Stimulated activated CD8-positive, alpha-beta memory T cell treated with anti-CD3 and anti-CD28 coated beads, Interleukin-4, amount 100 ng/mL, for 24 hours (primary cell): ENCODE results near the gene NFS1.
A peak's percentile ranks its signal among the peaks of the same experiment; 100 is the strongest.

ENCODE experiments used
- DNase-seq: peaks from one replicate; pipeline ENCODE4 v3.0.0-alpha.2; 2020; ENCODE audit warnings: low read depth

Gene NFS1

DNA sequence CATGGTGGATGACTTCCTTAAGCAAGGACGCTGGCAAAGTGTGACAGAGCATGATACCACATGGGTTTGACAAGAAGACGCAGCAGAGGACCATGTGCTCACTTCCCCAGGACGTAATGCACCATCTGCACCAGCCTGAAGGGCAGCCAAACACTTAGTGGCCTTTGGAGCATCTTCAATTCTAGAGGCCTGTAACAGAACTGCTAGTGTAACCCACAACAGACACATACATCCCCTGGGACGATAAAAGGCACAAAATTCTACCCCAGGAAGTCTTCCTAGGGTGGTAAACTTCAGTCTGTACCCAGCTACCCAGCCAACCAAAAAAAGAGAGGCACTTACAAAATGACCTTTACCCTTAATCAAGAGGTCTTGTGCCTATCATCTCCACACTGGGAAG is 25.3 kb downstream of the NFS1 start:
- no peak for DNase-seq

DNA sequence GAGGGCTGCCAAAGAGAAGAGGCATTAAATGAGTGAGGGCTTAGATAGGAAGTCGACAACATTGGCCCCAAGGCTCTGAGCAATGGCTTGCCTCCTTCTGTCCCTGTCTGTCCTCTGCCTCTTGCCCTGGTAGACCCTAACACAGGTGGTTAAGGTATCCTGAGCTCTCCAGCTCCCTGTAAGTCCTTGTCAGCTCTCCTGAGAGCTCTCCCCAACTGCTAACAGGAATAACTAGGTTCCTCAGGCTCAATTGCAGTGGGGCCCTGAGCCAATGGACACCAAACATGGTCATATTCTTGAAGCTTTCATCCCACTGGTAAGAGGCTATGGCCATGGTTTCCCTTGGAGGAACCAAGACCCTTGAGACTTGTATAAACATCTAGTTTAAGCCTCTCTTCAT is 29.5 kb downstream of the NFS1 start:
- no peak for DNase-seq

DNA sequence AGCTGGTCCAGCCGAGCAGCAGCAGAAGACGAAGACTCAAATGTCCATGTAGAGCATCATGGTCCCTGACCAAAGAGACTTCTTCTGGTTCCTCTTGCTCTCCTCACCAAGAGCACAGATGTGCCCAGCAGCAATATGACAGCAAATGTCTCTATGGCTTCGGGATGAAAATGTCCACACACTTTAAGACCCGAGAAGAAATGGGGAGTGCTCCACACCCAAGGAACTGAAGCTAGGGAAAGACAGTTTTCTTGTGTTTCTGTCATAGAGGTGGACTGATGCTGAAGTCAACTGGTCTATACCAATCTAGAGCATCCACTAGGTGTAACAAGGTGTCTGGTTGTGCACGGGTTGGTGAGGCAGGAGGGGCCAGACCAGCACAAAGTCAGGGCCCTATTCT is 29.9 kb downstream of the NFS1 start:
- no peak for DNase-seq

DNA sequence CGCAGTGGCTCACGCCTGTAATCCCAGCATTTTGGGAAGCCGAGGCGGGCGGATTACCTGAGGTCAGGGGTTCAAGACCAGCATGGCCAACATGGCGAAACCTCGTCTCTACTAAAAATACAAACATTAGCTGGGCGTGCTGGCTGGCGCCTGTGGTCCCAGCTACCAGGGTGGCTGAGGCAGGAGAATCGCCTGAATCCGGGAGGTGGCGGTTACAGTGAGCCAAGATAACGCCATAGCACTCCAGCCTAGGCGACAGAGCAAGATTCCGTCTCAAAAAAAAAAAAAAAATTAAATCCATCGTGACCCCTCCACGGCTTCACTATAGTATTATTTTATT is 33.2 kb downstream of the NFS1 start:
- no peak for DNase-seq

DNA sequence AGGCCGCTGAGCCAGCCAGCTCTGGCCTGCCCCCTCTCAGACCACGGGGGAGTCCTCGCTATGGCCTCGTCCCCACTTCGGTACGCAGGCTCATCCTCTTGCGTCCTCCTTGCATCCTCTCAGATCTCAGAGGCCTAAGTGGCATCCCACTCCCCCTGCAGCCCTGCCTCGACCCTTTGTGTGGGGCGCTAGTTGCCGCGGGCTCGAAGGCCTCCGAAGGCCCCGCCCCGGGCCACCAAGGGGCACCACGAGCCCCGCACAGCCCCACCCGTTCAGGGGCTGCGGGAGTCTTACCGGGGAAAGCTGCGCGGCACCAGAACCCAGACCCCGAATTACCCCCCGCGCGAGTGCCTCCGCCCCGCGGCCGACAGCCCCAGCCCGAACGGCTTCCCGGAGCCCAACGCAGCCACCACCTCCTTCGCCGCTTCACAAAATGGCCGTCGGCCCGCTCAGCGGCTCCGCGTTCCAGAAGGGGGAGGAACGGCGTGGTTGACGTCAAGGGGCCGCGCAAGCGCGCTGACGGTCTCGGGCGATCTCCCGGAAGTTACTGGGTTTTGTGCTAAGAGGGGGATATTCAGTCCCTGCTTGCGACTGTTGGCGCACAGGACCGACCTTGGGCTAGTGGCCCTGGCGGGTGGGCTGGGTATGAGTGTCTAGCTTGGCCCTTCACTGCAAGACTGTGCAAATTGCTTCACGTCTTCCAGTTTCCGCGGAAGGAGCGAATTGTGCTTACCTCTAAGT is 34.5 kb downstream of the NFS1 start, which contains the start of the genes CPNE1 and RBM12:
TSS of gene CPNE1 (minus strand) at position 435 of the 741 bp plus-strand sequence. CDS start 31,977 bp downstream, outside the sequence.
TSS of gene RBM12 (minus strand) at position 435 of the 741 bp plus-strand sequence. CDS start 9,578 bp downstream, outside the sequence.
- DNase-seq = peak; percentile 88

DNA sequence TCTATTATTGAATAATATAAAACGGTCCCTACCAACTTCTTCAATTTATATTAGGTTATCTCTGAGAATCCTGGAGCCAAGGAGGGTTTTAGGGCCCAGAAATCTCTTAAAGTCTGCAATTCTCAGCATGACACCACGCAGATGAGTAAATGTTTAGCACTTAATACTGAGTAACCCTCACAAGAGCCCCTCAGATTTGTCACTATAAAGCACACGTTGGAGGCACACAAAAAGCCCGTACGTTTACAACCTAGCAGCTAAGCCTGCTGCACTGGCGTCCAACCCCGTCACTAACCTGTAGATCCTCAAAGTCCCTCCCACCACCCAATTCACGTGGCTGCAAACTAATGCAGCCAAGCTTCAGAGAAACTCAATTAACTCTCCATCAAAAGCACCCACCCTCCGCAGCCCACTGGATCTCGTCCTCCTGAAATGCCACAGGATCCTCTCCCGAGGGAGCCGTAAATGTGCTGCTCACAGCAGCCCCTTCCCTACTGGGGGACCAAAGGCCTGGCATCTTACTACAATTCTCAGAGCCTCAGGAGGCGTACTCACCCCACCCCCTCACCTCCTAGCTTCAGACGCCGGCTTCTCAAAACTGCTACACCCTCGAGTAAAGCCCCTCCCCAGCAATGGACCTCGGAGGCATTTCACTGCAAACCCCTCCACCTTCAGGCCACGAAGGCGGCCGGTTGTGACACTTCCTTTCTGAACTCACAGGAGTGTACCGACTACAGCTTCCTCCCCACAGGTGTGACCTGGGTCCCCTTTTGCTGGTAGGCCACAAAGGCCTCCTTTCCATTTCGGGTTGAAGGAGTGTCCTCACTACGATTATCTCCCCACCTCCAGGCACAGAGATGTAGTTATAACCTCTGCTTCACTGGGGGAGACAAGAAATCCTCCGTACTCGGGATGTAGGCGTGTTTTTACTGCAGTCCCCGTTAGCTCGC is 35.4 kb downstream of the NFS1 start:
- peak; percentile 34 for DNase-seq

DNA sequence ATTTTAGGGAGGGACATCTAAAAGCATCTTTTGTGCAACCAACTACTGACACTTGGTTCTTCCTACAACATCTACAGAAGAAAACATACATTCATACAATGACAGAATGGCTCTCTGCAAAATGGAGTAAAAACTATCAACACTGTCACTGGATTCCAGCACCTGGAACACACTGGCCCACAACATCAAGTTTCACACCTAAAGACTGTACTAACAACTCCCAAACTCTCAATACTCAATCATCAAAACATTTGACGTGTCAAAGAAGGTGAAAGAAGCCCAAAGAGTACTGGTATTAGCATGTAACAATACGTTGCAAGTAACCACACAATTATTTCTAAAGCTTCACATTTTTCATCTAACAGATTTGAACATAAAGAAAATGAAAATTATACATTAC is 36.6 kb downstream of the NFS1 start:
- no peak for DNase-seq

DNA sequence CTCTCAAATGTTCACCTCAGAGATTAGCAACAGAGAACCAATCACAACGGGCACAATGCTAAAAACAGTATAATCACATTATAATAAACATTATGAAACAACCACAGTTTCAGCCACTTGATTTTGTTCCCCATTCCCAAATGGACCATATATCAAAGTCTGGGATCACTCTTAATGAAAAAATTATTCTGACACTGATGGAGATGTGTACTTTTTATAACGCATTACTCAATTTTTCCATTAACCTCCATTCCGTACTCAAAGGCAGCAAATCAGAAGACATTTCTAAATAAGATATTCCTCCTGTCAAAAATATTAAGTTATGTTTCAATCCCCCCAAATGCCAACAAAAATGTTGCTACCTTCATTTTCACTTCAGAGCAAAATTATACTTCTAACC is 37.2 kb downstream of the NFS1 start:
- DNase-seq = no peak

DNA sequence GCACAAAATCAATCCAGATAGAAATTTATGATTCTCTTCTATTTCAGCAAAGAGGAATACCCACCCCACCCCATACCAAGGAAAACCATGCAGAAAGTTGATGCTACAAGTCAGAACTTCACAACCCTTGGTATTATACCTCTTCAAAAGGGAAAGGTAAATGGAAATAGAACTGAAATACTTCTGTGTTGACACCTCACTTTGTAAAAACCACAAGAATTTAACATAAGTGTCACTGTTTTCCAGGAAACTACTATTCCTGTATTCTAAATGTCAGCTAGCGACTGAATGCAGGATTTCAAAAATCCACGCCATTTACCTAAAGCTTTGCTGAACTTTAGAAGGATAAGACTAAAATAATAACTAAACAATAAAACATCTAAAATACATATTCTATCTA is 38.1 kb downstream of the NFS1 start:
- no peak for DNase-seq

DNA sequence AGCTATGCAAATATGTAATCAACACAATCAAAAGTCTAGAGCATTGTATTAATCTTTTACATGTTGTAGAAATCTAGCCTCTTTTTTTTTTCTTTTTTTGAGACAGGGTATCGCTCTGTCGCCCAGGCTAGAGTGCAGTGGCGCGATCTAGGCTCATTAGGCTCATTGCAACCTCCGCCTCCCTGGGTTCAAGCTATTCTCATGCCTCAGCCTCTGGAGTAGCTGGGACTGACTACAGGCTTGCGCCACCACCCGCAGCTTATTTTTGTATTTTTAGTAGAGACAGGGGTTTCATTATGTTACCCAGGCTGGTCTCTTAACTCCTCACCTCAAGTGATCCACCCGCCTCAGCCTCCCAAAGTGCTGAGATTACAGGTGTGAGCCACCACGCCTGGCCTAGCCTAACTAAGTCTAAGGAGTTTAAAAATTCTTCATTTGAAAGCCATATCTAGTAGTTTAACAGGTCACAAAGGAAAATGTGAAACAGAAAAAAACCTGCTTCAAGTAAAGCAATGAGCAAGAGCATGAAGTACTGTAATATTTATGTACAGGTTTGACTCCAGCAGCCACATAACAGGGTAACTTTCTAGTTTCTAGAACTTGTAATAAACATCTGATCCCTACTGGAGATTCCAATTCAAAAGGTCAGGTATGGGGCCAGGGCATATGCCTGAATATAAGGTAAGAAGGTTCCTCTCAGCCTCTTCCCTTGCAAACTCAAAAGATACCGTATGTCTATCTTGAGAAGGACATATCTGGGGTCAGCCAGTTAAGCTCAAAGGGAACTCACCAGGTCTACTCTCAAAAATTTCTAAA is 38.8 kb downstream of the NFS1 start:
- DNase-seq = no peak

DNA sequence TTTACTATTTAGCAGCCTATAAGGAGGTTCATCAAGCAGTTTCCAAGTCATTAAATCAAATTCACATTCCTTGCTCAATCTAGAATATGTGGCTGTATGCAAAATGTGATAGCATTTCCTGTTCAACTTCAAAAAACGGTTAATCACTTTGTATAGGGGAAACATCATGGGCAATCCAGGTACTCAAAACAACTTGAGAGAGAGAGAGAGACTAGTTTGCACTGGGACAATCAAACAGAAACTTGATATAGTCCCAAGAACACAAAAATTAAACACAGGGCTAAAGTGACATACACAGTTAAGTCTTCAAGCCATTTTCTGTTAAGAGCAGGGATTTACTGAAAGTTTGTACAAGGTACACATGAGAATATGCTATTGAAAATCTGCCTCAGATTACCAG is 41.9 kb downstream of the NFS1 start:
- DNase-seq = no peak

DNA sequence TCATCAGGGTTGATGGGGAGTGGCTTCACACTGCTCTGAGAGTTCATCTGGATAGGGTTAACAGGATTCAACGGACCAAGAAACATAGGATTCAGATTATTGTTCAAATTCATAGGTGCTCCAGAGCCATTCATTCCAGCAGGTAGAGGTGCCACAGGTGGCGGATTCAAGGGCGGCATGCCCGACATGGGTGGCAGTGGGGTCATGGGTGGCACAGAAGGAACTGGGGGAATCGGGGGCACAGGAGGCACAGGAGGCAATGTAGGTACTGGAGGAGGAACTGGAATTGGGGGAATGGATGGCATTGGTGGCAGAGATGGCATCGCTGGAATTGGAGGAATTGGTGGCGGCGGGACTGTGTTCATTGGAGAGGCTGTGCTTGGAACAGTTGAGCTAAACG is 44.7 kb downstream of the NFS1 start:
- no peak for DNase-seq

DNA sequence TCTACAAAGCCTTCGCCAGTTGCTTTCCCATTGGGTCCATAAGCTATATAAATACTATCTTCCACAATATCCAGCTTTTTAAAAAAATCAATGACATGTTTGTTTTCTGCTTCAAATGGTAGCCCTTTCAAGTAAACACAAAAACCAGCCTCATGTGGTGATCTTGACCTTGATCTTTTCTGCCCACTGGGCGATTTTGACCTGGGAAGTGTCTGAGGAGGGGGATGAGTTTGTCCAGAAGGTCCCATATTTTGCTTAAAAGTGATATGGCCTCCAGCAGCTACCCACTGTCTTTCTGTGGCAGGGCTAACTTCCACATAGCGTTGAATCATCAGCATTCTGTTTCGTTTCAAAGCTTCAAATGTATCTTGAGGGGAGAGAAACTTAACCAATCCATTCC is 45.3 kb downstream of the NFS1 start:
- DNase-seq = no peak

DNA sequence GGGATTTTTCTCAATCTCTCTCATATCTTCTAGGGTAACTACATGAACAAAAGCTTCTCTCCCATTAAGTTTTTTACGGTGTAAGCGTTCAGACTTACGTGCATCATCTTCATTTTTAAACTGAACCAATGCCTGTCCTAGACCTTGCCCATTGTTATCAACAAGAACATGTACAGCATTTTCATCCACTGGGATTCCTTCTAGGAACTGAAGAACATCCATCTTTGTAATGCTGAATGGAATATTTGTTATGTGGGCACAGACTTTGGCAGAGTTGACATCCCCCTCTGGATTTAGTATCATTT is 45.8 kb downstream of the NFS1 start:
- no peak for DNase-seq

DNA sequence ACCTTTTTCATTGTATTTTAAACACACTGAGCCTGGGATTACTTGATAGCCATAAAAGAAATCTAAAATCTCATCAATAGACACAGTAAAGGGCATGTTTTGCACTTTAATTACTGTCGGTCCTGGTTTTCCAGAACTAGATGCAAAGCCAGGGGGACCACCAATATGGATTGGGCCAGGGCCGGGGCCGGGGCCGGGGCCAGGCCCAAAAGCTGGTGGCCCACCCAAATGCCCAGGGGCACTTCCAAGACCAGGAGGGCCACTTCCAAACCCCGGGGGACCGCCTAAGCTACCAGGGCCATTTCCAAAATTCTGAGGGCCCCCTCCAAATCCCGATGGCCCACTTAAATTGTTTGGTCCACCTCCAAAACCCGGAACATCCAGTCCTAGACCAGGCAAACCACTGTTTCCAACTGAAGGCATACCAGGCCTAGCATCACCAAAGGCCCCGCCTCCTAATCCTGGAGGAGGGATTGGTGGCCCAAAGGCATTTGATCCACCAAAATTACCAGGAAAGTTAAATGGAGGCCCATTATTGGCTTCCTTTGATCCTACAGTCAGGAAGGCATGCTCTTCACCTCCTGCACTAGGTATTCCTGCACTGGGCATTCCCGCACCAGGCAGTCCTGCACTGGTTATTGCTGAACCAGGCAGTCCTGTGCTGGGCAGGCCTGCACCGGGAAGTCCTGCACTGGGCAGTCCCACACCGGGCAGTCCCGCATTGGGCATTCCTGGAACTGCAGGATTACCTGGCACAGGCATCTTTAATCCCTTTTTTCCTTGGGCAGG is 46.3 kb downstream of the NFS1 start:
- no peak for DNase-seq

DNA sequence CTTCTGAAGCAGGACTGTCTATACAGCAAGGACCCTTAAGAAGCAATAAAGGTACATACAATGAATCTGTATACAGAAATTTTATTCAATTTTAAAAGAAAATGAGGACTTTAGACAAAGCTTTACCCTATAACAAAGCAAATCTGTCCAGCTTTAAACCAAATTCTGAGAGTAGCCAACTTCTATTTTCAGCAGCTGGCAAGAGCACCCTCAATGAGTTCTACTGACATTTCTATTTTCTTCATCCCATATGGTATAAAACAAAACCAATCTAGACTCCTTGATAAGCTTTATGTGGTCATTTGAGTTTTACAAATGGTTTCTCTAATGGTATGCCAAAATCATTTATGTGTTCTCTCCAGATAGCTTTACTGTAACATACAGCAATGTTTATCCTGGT is 47.2 kb downstream of the NFS1 start:
- DNase-seq = no peak

DNA sequence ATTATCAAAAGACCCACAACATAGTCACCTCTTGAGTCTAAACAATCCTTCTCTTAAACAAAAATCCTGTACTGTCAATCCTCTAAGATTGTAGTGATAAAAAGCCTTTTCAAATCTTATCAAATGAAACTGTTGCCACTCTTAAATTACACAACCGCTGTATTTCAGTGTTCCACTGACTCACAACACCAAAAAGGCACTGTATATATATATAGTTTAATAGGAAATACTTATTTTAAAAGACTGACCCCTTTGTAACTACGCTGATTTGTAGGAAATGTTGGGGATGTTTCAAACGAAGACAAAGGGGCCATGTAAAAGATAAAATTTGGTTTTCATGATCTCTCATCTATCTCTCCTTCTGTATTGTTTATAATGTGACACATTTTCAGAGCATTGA is 48.5 kb downstream of the NFS1 start:
- DNase-seq = no peak

DNA sequence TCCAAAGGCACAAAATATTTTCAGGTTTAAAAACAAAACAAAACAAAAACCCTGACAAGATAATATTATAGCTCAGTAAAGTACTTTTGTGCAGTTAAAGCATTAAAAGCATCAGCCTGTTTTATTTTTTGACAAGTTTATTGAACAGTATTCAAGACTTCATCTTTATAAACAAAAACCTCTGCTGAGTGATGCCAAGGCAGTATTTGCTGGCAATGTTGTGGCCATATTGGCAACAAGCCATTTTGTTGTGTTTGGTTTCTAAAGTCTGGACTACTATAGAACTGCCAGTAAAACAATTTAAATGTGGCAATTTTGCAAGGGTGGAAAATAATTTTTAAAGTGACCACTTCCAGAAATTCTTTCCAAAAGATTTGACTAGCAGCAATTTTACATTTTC is 50.3 kb downstream of the NFS1 start:
- DNase-seq = no peak

DNA sequence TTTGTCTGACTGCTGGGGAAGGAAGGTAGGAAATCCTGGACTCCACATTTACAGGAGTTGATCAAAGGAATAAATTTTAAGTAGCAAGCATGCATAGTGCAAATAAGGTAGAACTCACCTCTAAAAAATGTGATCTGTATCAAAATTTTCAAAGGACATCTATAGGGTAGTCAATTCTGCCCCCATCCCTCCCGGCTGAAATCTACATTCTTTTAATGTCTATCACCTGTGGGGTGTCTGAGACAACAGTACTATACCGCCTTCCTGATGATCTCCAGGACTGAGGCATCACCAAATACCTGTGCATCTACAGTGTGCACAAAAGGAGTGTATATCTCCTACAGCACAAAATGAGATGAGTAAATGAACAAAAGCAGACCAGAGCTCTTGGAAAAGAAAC is 54.3 kb downstream of the NFS1 start:
- no peak for DNase-seq

DNA sequence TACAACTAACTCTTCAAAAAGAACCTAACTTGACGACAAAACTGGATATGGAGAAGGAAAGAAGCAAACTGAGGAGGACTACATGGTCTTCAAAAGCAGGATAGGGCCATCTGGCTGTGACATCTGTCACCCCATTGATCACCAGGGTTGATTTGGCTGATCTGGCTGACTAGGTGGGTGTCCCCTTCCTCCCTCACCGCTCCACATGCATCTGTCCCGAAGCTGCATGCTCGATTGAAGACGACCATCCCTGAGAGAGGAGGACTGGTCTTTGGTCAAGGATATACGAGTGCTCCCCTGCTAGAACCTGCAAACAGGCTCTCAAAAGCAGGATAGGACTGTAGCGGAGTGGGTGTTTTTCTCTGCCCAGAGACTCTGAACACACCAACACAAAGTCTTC is 56.1 kb downstream of the NFS1 start:
- no peak for DNase-seq

DNA sequence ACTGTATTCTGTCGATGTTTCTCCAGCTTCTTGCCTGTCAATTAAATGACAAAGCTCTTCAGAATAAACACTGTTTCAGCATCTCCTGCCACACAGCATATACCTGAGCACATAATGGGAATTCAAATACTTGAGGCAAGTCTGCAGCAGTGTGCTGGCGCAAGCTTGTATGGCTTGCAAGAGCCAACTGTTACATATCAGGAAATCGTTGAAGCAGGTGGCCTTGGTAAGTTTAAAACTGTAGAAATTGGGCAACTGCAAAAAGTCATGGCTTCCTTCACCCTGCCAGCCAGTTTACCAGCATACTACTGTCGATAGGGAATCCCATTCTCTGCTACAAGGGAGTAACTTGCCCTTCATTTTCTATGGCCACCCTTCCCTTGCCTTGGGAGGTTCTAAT is 57.4 kb downstream of the NFS1 start:
- DNase-seq = no peak

DNA sequence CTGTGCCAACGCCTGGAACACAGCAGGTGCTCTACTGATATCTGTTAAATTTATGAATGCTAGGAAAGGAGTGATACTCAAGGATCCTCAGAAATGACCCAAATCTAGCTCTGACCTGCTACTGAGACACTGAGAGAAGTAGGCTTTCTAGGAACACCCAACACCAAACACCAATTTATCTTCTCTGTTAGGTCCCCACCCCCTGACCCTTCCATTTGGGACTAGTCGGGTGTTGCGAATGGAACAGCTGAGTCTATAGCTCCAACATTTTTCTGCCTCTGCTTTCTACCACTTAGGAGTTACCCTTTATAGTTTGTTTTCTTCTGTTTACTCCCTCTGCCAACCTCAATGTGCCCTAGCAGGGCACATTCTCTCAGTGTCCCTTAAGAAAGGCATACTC is 58.4 kb downstream of the NFS1 start:
- no peak for DNase-seq
